Cardiac muscle cell (in vitro differentiated cells and primary cell): Measurements from ENCODE around the gene DERL3. TPM values are rescaled to one million over a fixed set of nuclear protein-coding genes. Genes with fewer than 3 reads are reported as not detected.
A peak's percentile ranks its signal among the peaks of the same experiment; 100 is the strongest.

Experiments
- DNase-seq, 2 donors: peaks; one replicate each; pipeline versions ENCODE4 v3.0.0 to v3.0.0-alpha.2; 2010 to 2017; ENCODE audit warnings: low read depth in 1 of 2, low spot score in 1 of 2
- H3K27ac ChIP-seq: fragments of 200-600 bp; sonication (generic); 2 replicates; pipeline ENCODE4 v1.5.1; 2016
- H3K27me3 ChIP-seq: fragments of 200-600 bp; sonication (generic); 2 replicates; pipeline ENCODE4 v1.6.0; 2016; ENCODE audit warnings: control low read depth
- H3K36me3 ChIP-seq: fragments of 200-600 bp; sonication (generic); 2 replicates; pipeline ENCODE4 v1.5.1; 2016; ENCODE audit warnings: control low read depth
- H3K4me1 ChIP-seq: fragments of 200-600 bp; sonication (generic); 2 replicates; pipeline ENCODE4 v1.8.1; 2017; ENCODE audit warnings: low read depth, mild to moderate bottlenecking, mixed run types
- H3K4me3 ChIP-seq: fragments of 200-600 bp; sonication (generic); 2 replicates; pipeline ENCODE4 v1.5.1; 2016; ENCODE audit warnings: mild to moderate bottlenecking
- H3K9me3 ChIP-seq: fragments of 200-600 bp; sonication (generic); 2 replicates; pipeline ENCODE4 v1.5.1; 2017; ENCODE audit warnings: low read depth, mild to moderate bottlenecking, control low read depth
- CTCF ChIP-seq: IDR thresholded peaks from 2 replicates; pipeline ENCODE4 v1.5.1; 2012; ENCODE audit warnings: low read depth, mild to moderate bottlenecking, low read length
- polyA plus RNA-seq: library from polyadenylated mRNA; unstranded; fragments of >200 nt; fragmentation: Nextera tagmentation; extraction: Ambion mirVana; gene quantifications from 2 replicates; pipeline ENCODE4 v1.2.1, GENCODE V29; 2016
- total RNA-seq: library from RNA; depleted of rRNA; stranded (reverse); fragments of >200 nt; gene quantifications from 2 replicates; pipeline ENCODE4 v1.2.3, GENCODE V29; 2016

DERL3 gene
- total and polyA plus RNA-seq, 2 experiments from 2014 or later: 18.0 to 55.3 TPM

GRCh38 chr22:23832226-23833016 lies 6.4 kb downstream of the DERL3 start:
- DNase-seq: no peak
- Histone ChIP-seq H3K4me1 (peaks cover 22% of the 10 kb centered on the region), H3K27ac (peak overlapping the region; percentile 66), H3K36me3 (peaks cover 9% of the 10 kb centered on the region), H3K27me3 (no peaks in the 10 kb centered on the region), H3K9me3 (no peaks in the 10 kb centered on the region), H3K4me3 (no peak overlapping the region)
- no peak for TF ChIP-seq CTCF

GRCh38 chr22:23831781-23832180 lies 7.0 kb downstream of the DERL3 start:
- no peak for DNase-seq
- TF ChIP-seq CTCF: no peak
- Histone ChIP-seq H3K36me3 (peaks cover 11% of the 10 kb centered on the region), H3K27ac (peak overlapping the region; percentile 66), H3K9me3 (no peaks in the 10 kb centered on the region), H3K4me3 (no peak overlapping the region), H3K27me3 (no peaks in the 10 kb centered on the region), H3K4me1 (peaks cover 29% of the 10 kb centered on the region)

- Histone ChIP-seq H3K4me1 (peaks cover 33% of the 10 kb centered on the region), H3K27ac (peak overlapping the region; percentile 66), H3K27me3 (no peaks in the 10 kb centered on the region), H3K4me3 (no peak overlapping the region), H3K9me3 (no peaks in the 10 kb centered on the region), H3K36me3 (peaks cover 17% of the 10 kb centered on the region)
- no peak for TF ChIP-seq CTCF
- no peak for DNase-seq
Measured at GRCh38 chr22:23831261-23831660, 7.5 kb downstream of the DERL3 start.

GRCh38 chr22:23829845-23830372 lies 8.9 kb downstream of the DERL3 start:
- Histone ChIP-seq H3K4me1 (peaks cover 30% of the 10 kb centered on the region), H3K36me3 (peaks cover 26% of the 10 kb centered on the region), H3K27me3 (no peaks in the 10 kb centered on the region), H3K4me3 (no peak overlapping the region), H3K27ac (no peak overlapping the region), H3K9me3 (no peaks in the 10 kb centered on the region)
- peak in 1 of 2 donors; percentile 89 for DNase-seq
- no peak for TF ChIP-seq CTCF

GRCh38 chr22:23828800-23829680 lies 9.8 kb downstream of the DERL3 start:
- Histone ChIP-seq H3K9me3 (no peaks in the 10 kb centered on the region), H3K27ac (peak overlapping the region; percentile 48), H3K36me3 (peaks cover 21% of the 10 kb centered on the region), H3K27me3 (no peaks in the 10 kb centered on the region), H3K4me1 (peaks cover 30% of the 10 kb centered on the region), H3K4me3 (no peak overlapping the region)
- no peak for DNase-seq
- no peak for TF ChIP-seq CTCF
